HepG2 (cell line): ENCODE results near the gene PGS1. TPM values are rescaled to one million over a fixed set of nuclear protein-coding genes. Genes with fewer than 3 reads are reported as not detected.
A peak's percentile ranks its signal among the peaks of the same experiment; 100 is the strongest.

Experiments used
- ARNTL ChIP-seq: sonication (generic); formaldehyde crosslinking; IDR thresholded peaks from 2 replicates; pipeline ENCODE4 v1.4.0; 2020; ENCODE audit warnings: mild to moderate bottlenecking, missing genetic modification reagents
- BCL6 ChIP-seq: IDR thresholded peaks from 2 replicates; pipeline ENCODE4 v1.6.1; 2016; ENCODE audit warnings: missing genetic modification reagents, missing compliant biosample characterization
- CAMTA2 ChIP-seq: sonication (generic); formaldehyde crosslinking; IDR thresholded peaks from 2 replicates; pipeline ENCODE4 v1.4.0; 2020; ENCODE audit warnings: mild to moderate bottlenecking, missing genetic modification reagents, borderline replicate concordance
- CC2D1A ChIP-seq: sonication (generic); formaldehyde crosslinking; IDR thresholded peaks from 2 replicates; pipeline ENCODE4 v1.8.1; 2023; ENCODE audit warnings: mild to moderate bottlenecking, missing genetic modification reagents
- GATAD2A ChIP-seq: IDR thresholded peaks from 2 replicates; pipeline ENCODE4 v1.6.1; 2016
- HNF4A ChIP-seq: sonication (generic); formaldehyde crosslinking; IDR thresholded peaks from 2 replicates; pipeline ENCODE4 v1.4.0; 2020; ENCODE audit warnings: missing genetic modification reagents
- HNRNPK ChIP-seq: fragments of 200-400 bp; formaldehyde crosslinking; IDR thresholded peaks from 2 replicates; pipeline ENCODE4 v1.6.1; 2018; ENCODE audit warnings: low read length, low read depth, moderate library complexity, mild to moderate bottlenecking; ENCODE audit not compliant: poor library complexity, severe bottlenecking
- IRF2 ChIP-seq: IDR thresholded peaks from 2 replicates; pipeline ENCODE4 v1.6.1; 2018; ENCODE audit warnings: missing genetic modification reagents, missing compliant biosample characterization
- MAX ChIP-seq: IDR thresholded peaks from 2 replicates; pipeline ENCODE4 v1.6.1; 2012; ENCODE audit warnings: inconsistent platforms
- MTF2 ChIP-seq: sonication (generic); formaldehyde crosslinking; IDR thresholded peaks from 2 replicates; pipeline ENCODE4 v1.5.0; 2020; ENCODE audit warnings: missing genetic modification reagents, borderline replicate concordance
- NFE2L2 ChIP-seq: fragments of 150-350 bp; IDR thresholded peaks from 2 replicates; pipeline ENCODE4 v1.6.1; 2014; ENCODE audit warnings: low read length
- NFKBIZ ChIP-seq: IDR thresholded peaks from 2 replicates; pipeline ENCODE4 v1.6.1; 2018; ENCODE audit warnings: missing genetic modification reagents, missing compliant biosample characterization
- PITX1 ChIP-seq: sonication (generic); formaldehyde crosslinking; IDR thresholded peaks from 2 replicates; pipeline ENCODE4 v1.5.1; 2020; ENCODE audit warnings: mild to moderate bottlenecking, missing genetic modification reagents
- REST ChIP-seq, 2 experiments: IDR thresholded peaks; 2 replicates each; pipeline ENCODE4 v1.6.1; 2011 to 2012; ENCODE audit warnings: low read length in 2 of 2, borderline replicate concordance in 1 of 2, low read depth in 1 of 2, mild to moderate bottlenecking in 1 of 2, moderate library complexity in 1 of 2
- RORA ChIP-seq: sonication (generic); formaldehyde crosslinking; IDR thresholded peaks from 2 replicates; pipeline ENCODE4 v1.5.0; 2020; ENCODE audit warnings: mild to moderate bottlenecking, missing genetic modification reagents, moderate library complexity
- SOX6 ChIP-seq, 2 experiments: fragments of 450-650 bp in 1 of 2; sonication (generic) in 1 of 2; formaldehyde crosslinking in 1 of 2; IDR thresholded peaks; 2 replicates each; pipeline versions ENCODE4 v1.4.0 to v1.6.1; 2017 to 2020; ENCODE audit warnings: antibody characterized with exemption in 1 of 2, mild to moderate bottlenecking in 1 of 2, missing genetic modification reagents in 1 of 2
- STAG1 ChIP-seq: sonication (generic); formaldehyde crosslinking; IDR thresholded peaks from 2 replicates; pipeline ENCODE4 v1.4.0; 2020; ENCODE audit warnings: missing genetic modification reagents
- TRIM24 ChIP-seq: sonication (generic); formaldehyde crosslinking; IDR thresholded peaks from 2 replicates; pipeline ENCODE4 v1.8.0; 2022; ENCODE audit warnings: mild to moderate bottlenecking, missing genetic modification reagents
- YEATS4 ChIP-seq: sonication (generic); formaldehyde crosslinking; IDR thresholded peaks from 2 replicates; pipeline ENCODE4 v1.4.0; 2020; ENCODE audit warnings: missing genetic modification reagents, borderline replicate concordance
- ZBTB38 ChIP-seq: sonication (generic); formaldehyde crosslinking; IDR thresholded peaks from 2 replicates; pipeline ENCODE4 v1.5.1; 2020; ENCODE audit warnings: mild to moderate bottlenecking, missing genetic modification reagents
- ZNF274 ChIP-seq: sonication (generic); formaldehyde crosslinking; IDR thresholded peaks from 2 replicates; pipeline ENCODE4 v1.5.1; 2020; ENCODE audit warnings: mild to moderate bottlenecking, missing genetic modification reagents
- ZNF281 ChIP-seq: sonication (generic); formaldehyde crosslinking; IDR thresholded peaks from 2 replicates; pipeline ENCODE4 v1.4.0; 2020; ENCODE audit warnings: missing genetic modification reagents, borderline replicate concordance
- ZNF597 ChIP-seq: sonication (generic); formaldehyde crosslinking; IDR thresholded peaks from 2 replicates; pipeline ENCODE4 v1.5.0; 2020; ENCODE audit warnings: missing genetic modification reagents
- ZNF879 ChIP-seq: sonication (generic); formaldehyde crosslinking; IDR thresholded peaks from 2 replicates; pipeline ENCODE4 v1.8.1; 2023; ENCODE audit warnings: missing genetic modification reagents
- polyA plus RNA-seq, 8 experiments: library from polyadenylated mRNA; depleted of rRNA in 3 of 8; stranded (reverse) in 7 of 8; unstranded in 1 of 8; fragments of >200 nt; fragmentation: Illumina TruSeq in 4 of 8; extraction: Trizol in 4 of 8; gene quantifications; 2 replicates each; pipeline versions ENCODE4 v1.2.1 to v1.2.3, GENCODE V29; 2011 to 2016; ENCODE audit warnings: low read depth in 4 of 8, missing spikeins in 1 of 8, mixed read lengths in 1 of 8; ENCODE audit not compliant: insufficient read depth in 1 of 8
- total RNA-seq, 5 experiments: library from RNA; depleted of rRNA; stranded (reverse); fragments of >200 nt; fragmentation: Illumina TruSeq; extraction: Trizol; gene quantifications; 2 replicates each; pipeline ENCODE4 v1.2.3, GENCODE V29; 2016; ENCODE audit warnings: low read depth in 1 of 5

Gene PGS1
- total and polyA plus RNA-seq, 2 of the 13 experiments (the other 11 are each of a cell fraction or from before 2014, with no cell fraction given): 25.9 to 31.5 TPM

GRCh38 chr17:78448356-78448993, 70.0 kb downstream of the PGS1 start (continued):
- TF ChIP-seq REST (IDR thresholded peaks at IDR 0.05; ENCODE audit: borderline replicate concordance in 1 of 2, low read depth in 1 of 2, low read length in 2 of 2): no peak
- no peak for TF ChIP-seq TRIM24 (CRISPR knock-in tag)
- no peak for TF ChIP-seq SOX6 (IDR thresholded peaks at IDR 0.05)
- TF ChIP-seq SOX6 (CRISPR knock-in tag; IDR thresholded peaks at IDR 0.05): peak; percentile 32
- no peak for TF ChIP-seq YEATS4
- TF ChIP-seq PITX1 (CRISPR knock-in tag): 0 out of 2 replicates have a peak, but pooled peaks have one; percentile 12
- no peak for TF ChIP-seq MAX
- TF ChIP-seq ZNF879 (CRISPR knock-in tag): no peak
- 0 out of 2 replicates have a peak, but pooled peaks have one; percentile 15 for TF ChIP-seq GATAD2A (CRISPR knock-in tag)
- no peak for TF ChIP-seq CAMTA2 (CRISPR knock-in tag)
- TF ChIP-seq ZNF597: no peak
- TF ChIP-seq NFE2L2: peak; percentile 35; the same call in 1 of the 2 replicates
- TF ChIP-seq HNRNPK: no peak
- peak; percentile 4; the same call in 1 of the 2 replicates for TF ChIP-seq STAG1 (CRISPR knock-in tag)
- TF ChIP-seq BCL6 (CRISPR knock-in tag): 0 out of 2 replicates have a peak, but pooled peaks have one; percentile 21
- TF ChIP-seq ZNF274: no peak
- no peak for TF ChIP-seq MTF2 (CRISPR knock-in tag)
- no peak for TF ChIP-seq ZNF281 (CRISPR knock-in tag)
- peak; percentile 62 for TF ChIP-seq HNF4A
- TF ChIP-seq ZBTB38 (CRISPR knock-in tag): no peak
- no peak for TF ChIP-seq CC2D1A (CRISPR knock-in tag)
- no peak for TF ChIP-seq RORA (CRISPR knock-in tag)
- TF ChIP-seq NFKBIZ: no peak
- TF ChIP-seq ARNTL (CRISPR knock-in tag): no peak
- peak; percentile 49; the same call in 1 of the 2 replicates for TF ChIP-seq IRF2
